Ovary (tissue), 3 donors: ENCODE measurements around the gene SALL1.

Experiments used
- EP300 ChIP-seq: sonication (generic); formaldehyde crosslinking; IDR thresholded peaks from one replicate; pipeline ENCODE4 v1.6.1; 2017; ENCODE audit warnings: antibody characterized with exemption
- POLR2A ChIP-seq: fragments of 450-650 bp; IDR thresholded peaks from one replicate; pipeline ENCODE4 v1.6.1; 2017; ENCODE audit warnings: antibody characterized with exemption, mild to moderate bottlenecking, moderate library complexity
- TF ChIP-seq, protein P1 (sequence below), 3 donors: fragments of 450-650 bp in 2 of 3; fragments of 200-600 bp in 1 of 3; IDR thresholded peaks; one replicate each; pipeline versions ENCODE4 v1.5.1 to v1.8.0; 2016 to 2022; ENCODE audit warnings: antibody characterized with exemption in 3 of 3, mild to moderate bottlenecking in 1 of 3
- donor health status: DM: no; HTN: no; CAD: no.

DNA sequence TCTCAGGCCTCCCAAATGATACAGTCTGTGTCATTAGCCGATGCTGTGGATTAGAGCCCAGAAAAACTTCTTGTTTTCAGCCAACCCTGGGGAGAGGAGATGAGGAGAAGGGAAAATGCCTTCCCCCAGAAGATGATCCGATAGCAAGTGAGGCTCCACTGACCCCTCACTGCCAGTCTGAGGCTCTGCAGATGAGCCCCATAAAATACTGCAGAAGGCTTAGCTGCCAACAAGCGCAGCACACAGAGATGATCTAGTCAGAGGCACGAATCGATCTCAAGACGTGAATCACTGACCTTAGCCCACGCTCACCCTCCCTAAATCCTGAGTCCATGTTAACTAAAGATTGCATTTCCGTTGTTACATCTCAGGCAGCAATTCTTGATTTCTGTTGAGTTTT, 31.5 kb downstream of the SALL1 start:
- TF ChIP-seq, protein P1, sequence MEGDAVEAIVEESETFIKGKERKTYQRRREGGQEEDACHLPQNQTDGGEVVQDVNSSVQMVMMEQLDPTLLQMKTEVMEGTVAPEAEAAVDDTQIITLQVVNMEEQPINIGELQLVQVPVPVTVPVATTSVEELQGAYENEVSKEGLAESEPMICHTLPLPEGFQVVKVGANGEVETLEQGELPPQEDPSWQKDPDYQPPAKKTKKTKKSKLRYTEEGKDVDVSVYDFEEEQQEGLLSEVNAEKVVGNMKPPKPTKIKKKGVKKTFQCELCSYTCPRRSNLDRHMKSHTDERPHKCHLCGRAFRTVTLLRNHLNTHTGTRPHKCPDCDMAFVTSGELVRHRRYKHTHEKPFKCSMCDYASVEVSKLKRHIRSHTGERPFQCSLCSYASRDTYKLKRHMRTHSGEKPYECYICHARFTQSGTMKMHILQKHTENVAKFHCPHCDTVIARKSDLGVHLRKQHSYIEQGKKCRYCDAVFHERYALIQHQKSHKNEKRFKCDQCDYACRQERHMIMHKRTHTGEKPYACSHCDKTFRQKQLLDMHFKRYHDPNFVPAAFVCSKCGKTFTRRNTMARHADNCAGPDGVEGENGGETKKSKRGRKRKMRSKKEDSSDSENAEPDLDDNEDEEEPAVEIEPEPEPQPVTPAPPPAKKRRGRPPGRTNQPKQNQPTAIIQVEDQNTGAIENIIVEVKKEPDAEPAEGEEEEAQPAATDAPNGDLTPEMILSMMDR (IDR thresholded peaks at IDR 0.05): no peak
- TF ChIP-seq POLR2A (no peak), EP300 (no peak)
